ENCODE data around the gene CCDC197. TPM values are rescaled to one million over a fixed set of nuclear protein-coding genes. Genes with fewer than 3 reads are reported as not detected.

The CCDC197 gene
- total and polyA plus RNA-seq, 9 donors = not detected

DNA sequence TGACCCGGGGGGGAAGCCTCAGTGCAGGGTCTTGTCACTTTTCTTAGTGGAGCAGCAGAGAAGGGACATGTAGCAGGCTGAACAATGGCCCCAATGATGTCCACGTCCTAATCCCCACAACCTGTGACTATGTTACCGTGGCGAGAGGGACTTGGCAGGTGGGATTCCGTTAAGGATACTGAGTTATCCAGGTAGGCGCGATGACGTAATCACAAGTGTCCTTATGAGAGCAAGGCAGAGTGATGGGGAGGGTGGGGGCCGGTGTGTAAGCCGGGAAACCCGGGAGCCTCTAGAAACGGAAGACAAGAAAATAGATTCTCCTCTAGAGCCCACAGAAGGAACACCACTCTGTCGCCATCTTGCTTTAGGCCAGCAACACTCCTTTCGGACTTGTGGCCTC lies 33.5 kb downstream of the CCDC197 start:
- DNase-seq = no peak
- H3K27ac ChIP-seq = no peak overlapping the region
- intact Hi-C loops (cut with DNase I) = loop anchor here in 1 of 4 donors (10.0 kb wide), 1 partner anchor 104 kb away; no protein-coding TSS in a partner anchor
- H3K9me3 ChIP-seq = no peaks in the 10 kb centered on the region
- H3K36me3 ChIP-seq = no peaks in the 10 kb centered on the region
- no peaks in the 10 kb centered on the region for H3K27me3 ChIP-seq
- no peak overlapping the region for H3K4me3 ChIP-seq
- no peaks in the 10 kb centered on the region for H3K4me1 ChIP-seq (ENCODE audit: insufficient read depth)
- 91 to 94% (median 93%) methylated on average over 14 of the region's 14 CpGs for WGBS, 3 donors
- TF ChIP-seq POLR2A (IDR thresholded peaks at IDR 0.05) = no peak
- no peak for TF ChIP-seq EP300 (IDR thresholded peaks at IDR 0.05)
- TF ChIP-seq, protein P1, sequence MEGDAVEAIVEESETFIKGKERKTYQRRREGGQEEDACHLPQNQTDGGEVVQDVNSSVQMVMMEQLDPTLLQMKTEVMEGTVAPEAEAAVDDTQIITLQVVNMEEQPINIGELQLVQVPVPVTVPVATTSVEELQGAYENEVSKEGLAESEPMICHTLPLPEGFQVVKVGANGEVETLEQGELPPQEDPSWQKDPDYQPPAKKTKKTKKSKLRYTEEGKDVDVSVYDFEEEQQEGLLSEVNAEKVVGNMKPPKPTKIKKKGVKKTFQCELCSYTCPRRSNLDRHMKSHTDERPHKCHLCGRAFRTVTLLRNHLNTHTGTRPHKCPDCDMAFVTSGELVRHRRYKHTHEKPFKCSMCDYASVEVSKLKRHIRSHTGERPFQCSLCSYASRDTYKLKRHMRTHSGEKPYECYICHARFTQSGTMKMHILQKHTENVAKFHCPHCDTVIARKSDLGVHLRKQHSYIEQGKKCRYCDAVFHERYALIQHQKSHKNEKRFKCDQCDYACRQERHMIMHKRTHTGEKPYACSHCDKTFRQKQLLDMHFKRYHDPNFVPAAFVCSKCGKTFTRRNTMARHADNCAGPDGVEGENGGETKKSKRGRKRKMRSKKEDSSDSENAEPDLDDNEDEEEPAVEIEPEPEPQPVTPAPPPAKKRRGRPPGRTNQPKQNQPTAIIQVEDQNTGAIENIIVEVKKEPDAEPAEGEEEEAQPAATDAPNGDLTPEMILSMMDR (IDR thresholded peaks at IDR 0.05) = no peak

DNA sequence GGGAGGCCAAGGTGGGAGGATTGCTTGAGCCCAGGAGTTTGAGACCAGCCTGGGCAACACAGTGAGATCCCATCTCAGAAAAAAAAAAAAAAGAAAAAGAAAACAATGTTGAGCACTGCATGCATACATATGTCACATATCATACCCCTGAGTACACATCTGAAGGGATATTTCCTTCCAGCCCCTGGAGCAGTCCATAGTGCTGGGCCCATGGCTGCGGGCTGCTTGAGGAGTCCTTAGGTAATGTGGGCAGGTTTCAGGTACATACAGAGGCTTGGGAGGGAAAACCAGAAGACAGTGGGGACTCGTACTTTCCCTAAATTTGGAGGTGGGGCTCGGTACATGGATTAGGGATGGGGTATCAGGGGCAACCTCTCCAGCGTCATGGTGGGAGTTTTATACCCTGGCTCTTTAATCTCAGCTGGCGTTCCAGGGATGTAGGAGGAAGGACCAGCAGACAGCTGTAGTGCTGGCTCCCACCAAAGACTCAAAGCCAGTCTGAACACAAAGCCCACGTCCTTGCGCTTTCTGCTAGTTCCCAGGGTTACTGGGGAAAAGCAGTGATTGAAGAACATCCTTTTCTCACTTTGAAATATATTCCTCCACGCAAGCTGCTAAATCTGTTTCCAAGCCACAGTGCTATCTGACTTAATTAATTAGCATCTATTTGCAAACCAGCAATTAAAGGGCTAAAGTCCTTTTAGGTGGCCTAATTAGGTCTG lies 34.2 kb downstream of the CCDC197 start:
- H3K27me3 ChIP-seq = no peaks in the 10 kb centered on the region
- WGBS, 3 donors = 78 to 94% (median 85%) methylated on average over 8 of the region's 8 CpGs
- H3K4me1 ChIP-seq (ENCODE audit: insufficient read depth) = no peaks in the 10 kb centered on the region
- H3K9me3 ChIP-seq = no peaks in the 10 kb centered on the region
- no peak overlapping the region for H3K4me3 ChIP-seq
- H3K36me3 ChIP-seq = no peaks in the 10 kb centered on the region
- no peak for TF ChIP-seq EP300 (IDR thresholded peaks at IDR 0.05)
- no peak for TF ChIP-seq POLR2A (IDR thresholded peaks at IDR 0.05)
- TF ChIP-seq, protein P1 (IDR thresholded peaks at IDR 0.05) = no peak
- no peak overlapping the region for H3K27ac ChIP-seq
- intact Hi-C loops (cut with DNase I) = loop anchor here in 1 of 4 donors (10.0 kb wide), 1 partner anchor 103 kb away; no protein-coding TSS in a partner anchor
- no peak for DNase-seq

GRCh38 chr14:94031883-94032279 lies 34.8 kb downstream of the CCDC197 start:
- Histone ChIP-seq H3K27me3 (no peaks in the 10 kb centered on the region), H3K9me3 (no peaks in the 10 kb centered on the region), H3K36me3 (no peaks in the 10 kb centered on the region), H3K4me1 (ENCODE audit: insufficient read depth) (no peaks in the 10 kb centered on the region), H3K27ac (no peak overlapping the region), H3K4me3 (no peak overlapping the region)
- 83 to 87% (median 86%) methylated on average over 7 of the region's 7 CpGs for WGBS, 3 donors
- TF ChIP-seq POLR2A (IDR thresholded peaks at IDR 0.05) = no peak
- TF ChIP-seq EP300 (IDR thresholded peaks at IDR 0.05) = no peak
- TF ChIP-seq, protein P1 (IDR thresholded peaks at IDR 0.05) = no peak
- no peak for DNase-seq
- intact Hi-C loops (cut with DNase I) = loop anchor here in 1 of 4 donors (10.0 kb wide), 1 partner anchor 103 kb away; no protein-coding TSS in a partner anchor

DNA sequence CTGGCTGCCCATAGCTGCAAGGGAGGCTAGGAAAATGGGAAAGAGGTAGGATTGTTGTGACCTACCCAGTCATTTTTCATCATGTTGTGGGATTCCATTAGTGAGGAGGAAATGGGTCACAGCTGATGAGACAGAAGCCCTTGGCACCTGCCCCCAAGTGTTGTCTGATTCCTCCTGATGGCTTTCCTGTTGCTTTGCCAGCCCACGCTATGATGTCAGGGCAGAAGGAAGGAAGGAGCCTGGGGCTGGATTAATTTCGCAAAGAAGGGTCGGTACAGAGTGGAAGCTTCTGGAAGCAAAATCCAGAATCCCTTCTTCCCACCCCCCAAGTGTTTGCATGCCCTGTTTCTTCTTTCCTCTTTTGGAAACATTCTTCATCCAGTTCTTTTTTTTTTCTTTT lies 37.8 kb downstream of the CCDC197 start:
- no peaks in the 10 kb centered on the region for H3K9me3 ChIP-seq
- no peaks in the 10 kb centered on the region for H3K27me3 ChIP-seq
- no peak for TF ChIP-seq EP300 (IDR thresholded peaks at IDR 0.05)
- no peak for TF ChIP-seq POLR2A (IDR thresholded peaks at IDR 0.05)
- TF ChIP-seq, protein P1 (IDR thresholded peaks at IDR 0.05) = no peak
- H3K27ac ChIP-seq = no peak overlapping the region
- intact Hi-C loops (cut with DNase I) = loop anchor here in 2 of 4 donors (5.0 to 10.0 kb wide), 2 partner anchors 100 to 102 kb away; no protein-coding TSS in a partner anchor
- no peak overlapping the region for H3K4me3 ChIP-seq
- H3K36me3 ChIP-seq = no peaks in the 10 kb centered on the region
- H3K4me1 ChIP-seq (ENCODE audit: insufficient read depth) = no peaks in the 10 kb centered on the region
- WGBS, 3 donors = 88 to 98% (median 94%) methylated on average over 3 of the region's 3 CpGs
- DNase-seq = no peak

All from ovary (tissue), 9 donors.